Endothelial cell of umbilical vein (primary cell): ENCODE measurements around the gene TRIM34. TPM values are rescaled to one million over a fixed set of nuclear protein-coding genes. Genes with fewer than 3 reads are reported as not detected.

Source experiments
- BruUV-seq: library from RNA; stranded (reverse); fragments of 400-500 nt; replicated peaks from 2 replicates; lab custom pipeline; 2021; lab: Mats Ljungman, UMichigan
- CTCF ChIA-PET: fragments of 300-600, 350-600 bp; sonication (Branson Sonifier 250); formaldehyde crosslinking; loops from one replicate; lab custom pipeline; 2021; ENCODE audit warnings: antibody characterized with exemption, inconsistent platforms; lab: Charles Lee
- POLR2A ChIA-PET: fragments of 300-600, 350-600 bp; sonication (Branson Sonifier 250); formaldehyde crosslinking; loops from one replicate; lab custom pipeline; 2021; ENCODE audit warnings: antibody characterized with exemption, inconsistent platforms; lab: Charles Lee
- DNase-seq: peaks from one replicate; pipeline ENCODE4 v3.0.0-alpha.2; 2011; ENCODE audit warnings: low read depth, low spot score
- FAIRE-seq: peaks from 2 replicates; lab custom pipeline; 2011; peaks lifted over from hg19 to GRCh38; lab: Jason Lieb, UNC
- H2AFZ ChIP-seq: 2 replicates; pipeline ENCODE4 v1.6.0; 2012; ENCODE audit warnings: low read depth, low read length, control low read depth, inconsistent platforms
- H3K27ac ChIP-seq: 2 replicates; pipeline ENCODE4 v1.5.1; 2011; ENCODE audit warnings: low read depth, mild to moderate bottlenecking, control low read depth, low read length, moderate library complexity; ENCODE audit not compliant: insufficient read depth
- H3K27me3 ChIP-seq, 2 experiments: 2 replicates each; pipeline versions ENCODE4 v1.6.0 to v1.6.1; 2011; ENCODE audit warnings: low read length in 2 of 2, mixed read lengths in 1 of 2; ENCODE audit not compliant: control insufficient read depth in 2 of 2, insufficient read depth in 2 of 2
- H3K36me3 ChIP-seq, 2 experiments: 2 replicates in 1 of 2; 3 replicates in 1 of 2; pipeline ENCODE4 v1.5.1; 2011; ENCODE audit warnings: low read length in 2 of 2, mild to moderate bottlenecking in 1 of 2, moderate library complexity in 1 of 2; ENCODE audit not compliant: control insufficient read depth in 2 of 2, insufficient read depth in 2 of 2; ENCODE audit errors: extremely low read depth in 1 of 2
- H3K4me1 ChIP-seq: 3 replicates; pipeline ENCODE4 v1.5.1; 2011; ENCODE audit warnings: mild to moderate bottlenecking, low read length; ENCODE audit not compliant: control insufficient read depth, insufficient read depth; ENCODE audit errors: extremely low read depth
- H3K4me2 ChIP-seq: 2 replicates; pipeline ENCODE4 v1.6.1; 2011; ENCODE audit warnings: low read length, control low read depth, mixed read lengths; ENCODE audit not compliant: insufficient read depth
- H3K4me3 ChIP-seq, 3 experiments: fragments of 200-600 bp in 1 of 3; sonication (generic), shearing (Covaris generic) in 1 of 3; replicated peaks in 1 of 3; 2 replicates each; pipeline ENCODE4 v1.5.1; 2011 to 2016; ENCODE audit warnings: control low read depth in 3 of 3, low read length in 3 of 3, mild to moderate bottlenecking in 2 of 3, inconsistent platforms in 1 of 3, low read depth in 1 of 3, moderate library complexity in 1 of 3; ENCODE audit not compliant: insufficient read depth in 1 of 3
- H3K79me2 ChIP-seq: 2 replicates; pipeline ENCODE4 v1.6.0; 2012; ENCODE audit warnings: low read length, inconsistent platforms; ENCODE audit not compliant: control insufficient read depth, insufficient read depth
- H3K9ac ChIP-seq: replicated peaks from 2 replicates; pipeline ENCODE3; 2011; ENCODE audit warnings: low read length, control low read depth; ENCODE audit not compliant: insufficient read depth; ENCODE audit errors: extremely low read depth
- H3K9me1 ChIP-seq: replicated peaks from 3 replicates; pipeline ENCODE4 v1.6.0; 2011; ENCODE audit warnings: mild to moderate bottlenecking, low read length; ENCODE audit not compliant: control insufficient read depth, insufficient read depth; ENCODE audit errors: extremely low read depth
- H3K9me3 ChIP-seq: replicated peaks from 2 replicates; pipeline ENCODE4 v1.5.1; 2012; ENCODE audit warnings: low read length, inconsistent platforms; ENCODE audit not compliant: control insufficient read depth, insufficient read depth
- H4K20me1 ChIP-seq: replicated peaks from 2 replicates; pipeline ENCODE3; 2011; ENCODE audit warnings: mild to moderate bottlenecking, low read length; ENCODE audit not compliant: control insufficient read depth, insufficient read depth; ENCODE audit errors: extremely low read depth
- EZH2 ChIP-seq: IDR thresholded peaks from 2 replicates; pipeline ENCODE4 v1.6.1; 2012; ENCODE audit warnings: borderline replicate concordance, low read depth, mild to moderate bottlenecking, moderate library complexity, low read length, inconsistent platforms; ENCODE audit not compliant: severe bottlenecking
- FOS ChIP-seq: IDR thresholded peaks from 2 replicates; pipeline ENCODE4 v1.6.1; 2011; ENCODE audit warnings: mild to moderate bottlenecking, low read length, moderate library complexity, borderline replicate concordance; ENCODE audit not compliant: insufficient read depth
- GATA2 ChIP-seq: IDR thresholded peaks from 2 replicates; pipeline ENCODE4 v1.7.0; 2011; ENCODE audit warnings: low read depth, mild to moderate bottlenecking, moderate library complexity, mixed read lengths, low read length; ENCODE audit not compliant: insufficient read length, insufficient read depth
- JUN ChIP-seq: IDR thresholded peaks from 2 replicates; pipeline ENCODE4 v1.6.1; 2011; ENCODE audit warnings: borderline replicate concordance, low read depth; ENCODE audit not compliant: insufficient read length, insufficient read depth
- MAX ChIP-seq: IDR thresholded peaks from 2 replicates; pipeline ENCODE4 v1.6.1; 2011; ENCODE audit not compliant: insufficient read depth, insufficient read length
- MYC ChIP-seq: IDR thresholded peaks from one replicate; pipeline ENCODE4 v1.6.1; 2011; ENCODE audit warnings: mild to moderate bottlenecking, low read depth, low read length
- POLR2A ChIP-seq: IDR thresholded peaks from 2 replicates; pipeline ENCODE4 v1.6.1; 2012; ENCODE audit warnings: low read depth, mild to moderate bottlenecking, control low read depth, low read length
- POLR2AphosphoS5 ChIP-seq: IDR thresholded peaks from 2 replicates; pipeline ENCODE4 v1.6.1; 2012; ENCODE audit warnings: low read depth, mild to moderate bottlenecking, control low read depth, low read length, moderate library complexity; ENCODE audit not compliant: insufficient read depth
- dilution Hi-C: fragments of 300-500 bp; cut with MboI; formaldehyde crosslinking; loops from one replicate; pipeline ENCODE4 v1.15.0; 2019; ENCODE audit warnings: low sequenced_read_pairs; ENCODE audit not compliant: extremely low pct_ligation_motif_present
- intact Hi-C: fragments of 100-400 bp; cut with micrococcal nuclease; formaldehyde crosslinking; loops from one replicate; pipeline ENCODE4 v1.10.0; 2022
- polyA plus RNA-seq, 4 experiments: library from polyadenylated mRNA; depleted of rRNA in 3 of 4; stranded (reverse) in 3 of 4; unstranded in 1 of 4; fragments of >200 nt; gene quantifications; 2 replicates each; pipeline versions ENCODE4 v1.2.1 to v1.2.3, GENCODE V29; 2011 to 2012; ENCODE audit warnings: missing spikeins in 1 of 4
- total RNA-seq: library from RNA; stranded (reverse); gene quantifications from 2 replicates; pipeline ENCODE4 v1.2.3, GENCODE V29; 2021
- TF ChIP-seq, protein P1 (sequence below), 2 donors: IDR thresholded peaks; 1 replicate in 1 of 2; 2 replicates in 1 of 2; pipeline ENCODE4 v1.5.1; 2011; ENCODE audit warnings: low read length in 2 of 2, mild to moderate bottlenecking in 2 of 2, moderate library complexity in 2 of 2, control low read depth in 1 of 2, inconsistent platforms in 1 of 2, low read depth in 1 of 2; ENCODE audit not compliant: insufficient read depth in 1 of 2; ENCODE audit errors: extremely low read depth in 1 of 2

The TRIM34 gene
- total and polyA plus RNA-seq, 2 donors (not counting 3 experiments of a cell fraction or from before 2014, with no cell fraction given), result 6.7 to 14.6 TPM

DNA sequence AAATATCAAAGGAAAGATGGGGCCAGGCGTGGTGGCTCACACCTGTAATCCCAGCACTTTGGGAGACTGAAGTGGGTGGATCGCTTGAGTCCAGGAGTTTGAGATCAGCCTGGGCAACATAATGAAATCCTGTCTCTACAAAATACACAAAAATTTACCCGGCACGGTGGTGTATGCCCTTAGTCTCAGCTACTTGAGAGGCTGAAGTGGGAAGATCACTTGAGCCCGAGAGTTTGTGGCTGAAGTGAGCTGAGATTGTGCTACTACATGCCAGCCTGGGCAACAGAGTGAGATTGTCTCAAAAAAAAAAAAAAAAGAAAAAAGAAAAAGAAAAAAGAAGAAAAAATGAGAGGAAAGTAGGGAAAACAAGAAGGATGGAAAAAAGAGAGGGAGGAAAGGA, 32.2 kb upstream of the TRIM34 start:
- Histone ChIP-seq H3K27ac (no peak overlapping the region), H3K27me3 (no peaks in the 10 kb centered on the region)

More for the DNA sequence above, 32.2 kb upstream of the TRIM34 start:
- H3K36me3 ChIP-seq, result no peaks in the 10 kb centered on the region
- no peaks in the 10 kb centered on the region for H3K9me1 ChIP-seq
- dilution Hi-C loops, result no loop called here
- H3K9me3 ChIP-seq, result no peaks in the 10 kb centered on the region
- no peaks in the 10 kb centered on the region for H4K20me1 ChIP-seq
- TF ChIP-seq POLR2A, result no peak
- TF ChIP-seq FOS, result no peak
- TF ChIP-seq, protein P1, sequence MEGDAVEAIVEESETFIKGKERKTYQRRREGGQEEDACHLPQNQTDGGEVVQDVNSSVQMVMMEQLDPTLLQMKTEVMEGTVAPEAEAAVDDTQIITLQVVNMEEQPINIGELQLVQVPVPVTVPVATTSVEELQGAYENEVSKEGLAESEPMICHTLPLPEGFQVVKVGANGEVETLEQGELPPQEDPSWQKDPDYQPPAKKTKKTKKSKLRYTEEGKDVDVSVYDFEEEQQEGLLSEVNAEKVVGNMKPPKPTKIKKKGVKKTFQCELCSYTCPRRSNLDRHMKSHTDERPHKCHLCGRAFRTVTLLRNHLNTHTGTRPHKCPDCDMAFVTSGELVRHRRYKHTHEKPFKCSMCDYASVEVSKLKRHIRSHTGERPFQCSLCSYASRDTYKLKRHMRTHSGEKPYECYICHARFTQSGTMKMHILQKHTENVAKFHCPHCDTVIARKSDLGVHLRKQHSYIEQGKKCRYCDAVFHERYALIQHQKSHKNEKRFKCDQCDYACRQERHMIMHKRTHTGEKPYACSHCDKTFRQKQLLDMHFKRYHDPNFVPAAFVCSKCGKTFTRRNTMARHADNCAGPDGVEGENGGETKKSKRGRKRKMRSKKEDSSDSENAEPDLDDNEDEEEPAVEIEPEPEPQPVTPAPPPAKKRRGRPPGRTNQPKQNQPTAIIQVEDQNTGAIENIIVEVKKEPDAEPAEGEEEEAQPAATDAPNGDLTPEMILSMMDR (IDR thresholded peaks at IDR 0.05; ENCODE audit: extremely low read depth in 1 of 2, insufficient read depth in 1 of 2, low read depth in 1 of 2, low read length in 2 of 2), result no peak
- no peak for TF ChIP-seq JUN
- TF ChIP-seq GATA2, result no peak
- TF ChIP-seq POLR2AphosphoS5, result no peak
- TF ChIP-seq EZH2, result no peak
- no peak for TF ChIP-seq MAX
- TF ChIP-seq MYC, result no peak
- no peak overlapping the region for H2AFZ ChIP-seq
- POLR2A ChIA-PET, result no interaction called here
- H3K9ac ChIP-seq, result no peak overlapping the region
- H3K4me1 ChIP-seq, result peaks cover 7% of the 10 kb centered on the region
- H3K79me2 ChIP-seq, result no peaks in the 10 kb centered on the region
- BruUV-seq, result no TSS peak
- FAIRE-seq (no peak), DNase-seq (no peak)
- no peak overlapping the region for H3K4me3 ChIP-seq
- H3K4me2 ChIP-seq, result no peak overlapping the region
- intact Hi-C loops, result loop anchor here (10.0 kb wide), 1 partner anchor 642 kb away; the partner anchor contains the start of genes CNGA4 and FHIP1B
- CTCF ChIA-PET, result interaction anchor here (0.6 kb wide), 1 partner anchor 34 kb away, joined by 3 read pairs; no protein-coding TSS in a partner anchor
